Uterus (tissue), 4 donors: ENCODE results near the gene TTC9B. TPM values are rescaled to one million over a fixed set of nuclear protein-coding genes. Genes with fewer than 3 reads are reported as not detected.
A peak's percentile ranks its signal among the peaks of the same experiment; 100 is the strongest.

Source experiments
- DNase-seq, 2 donors: peaks; one replicate each; pipeline ENCODE4 v3.0.0-alpha.2; 2019 to 2020
- H3K27ac ChIP-seq, 2 donors: fragments of 200-600 bp; sonication (generic); 1 replicate in 1 of 2; 2 replicates in 1 of 2; pipeline ENCODE4 v1.5.1; 2016 to 2018
- H3K27me3 ChIP-seq, 2 donors: fragments of 200-600 bp; sonication (generic); one replicate each; pipeline ENCODE4 v1.5.1; 2018 to 2019; ENCODE audit warnings: control low read depth in 1 of 2
- H3K36me3 ChIP-seq, 2 donors: fragments of 200-600 bp; sonication (generic); one replicate each; pipeline ENCODE4 v1.5.1; 2019; ENCODE audit warnings: control low read depth in 1 of 2
- H3K4me1 ChIP-seq, 2 donors: fragments of 200-600 bp; sonication (generic); one replicate each; pipeline ENCODE4 v1.5.1; 2018 to 2019; ENCODE audit warnings: control low read depth in 1 of 2
- H3K4me3 ChIP-seq, 2 donors: fragments of 200-600 bp; sonication (generic); 1 replicate in 1 of 2; 2 replicates in 1 of 2; pipeline ENCODE4 v1.5.1; 2018 to 2019; ENCODE audit warnings: mild to moderate bottlenecking in 1 of 2
- H3K9me3 ChIP-seq, 2 donors: fragments of 200-600 bp; sonication (generic); one replicate each; pipeline ENCODE4 v1.5.1; 2019; ENCODE audit warnings: control low read depth in 1 of 2
- POLR2A ChIP-seq, 2 donors: fragments of 450-650 bp; IDR thresholded peaks; one replicate each; pipeline ENCODE4 v1.6.1; 2016; ENCODE audit warnings: antibody characterized with exemption in 2 of 2, mild to moderate bottlenecking in 1 of 2, moderate library complexity in 1 of 2
- intact Hi-C: fragments of 100-400 bp; cut with DNase I; formaldehyde crosslinking; loops from one replicate; pipeline ENCODE4 v1.15.1; 2023; ENCODE audit warnings: low total_unique reads
- total RNA-seq, 4 donors: library from RNA; depleted of rRNA in 3 of 4; stranded (reverse); fragments of >200 nt in 3 of 4; gene quantifications; one replicate each; pipeline versions ENCODE4 v1.1.0 to v1.2.4, GENCODE V29; 2014 to 2023
- TF ChIP-seq, protein P1 (sequence below), 4 experiments: fragments of 200-600 bp in 2 of 4; fragments of 450-650 bp in 2 of 4; sonication (generic) in 2 of 4; IDR thresholded peaks; one replicate each; pipeline ENCODE4 v1.5.1; 2016 to 2019; ENCODE audit warnings: antibody characterized with exemption in 4 of 4, mild to moderate bottlenecking in 2 of 4, moderate library complexity in 1 of 4
- donor health status: DM: yes; HTN: yes; CAD: no.

Gene TTC9B
- total RNA-seq, 4 donors from 2014 or later, result not detected

- Histone ChIP-seq H3K9me3 (no peaks in the 10 kb centered on the region), H3K27me3 (peaks cover 0 to 3% of the 10 kb centered on the region in 2 donors), H3K27ac (no peak overlapping the region), H3K4me3 (no peak overlapping the region), H3K36me3 (no peaks in the 10 kb centered on the region), H3K4me1 (peaks cover 0 to 10% of the 10 kb centered on the region in 2 donors)
- DNase-seq, result no peak
- TF ChIP-seq, protein P1, sequence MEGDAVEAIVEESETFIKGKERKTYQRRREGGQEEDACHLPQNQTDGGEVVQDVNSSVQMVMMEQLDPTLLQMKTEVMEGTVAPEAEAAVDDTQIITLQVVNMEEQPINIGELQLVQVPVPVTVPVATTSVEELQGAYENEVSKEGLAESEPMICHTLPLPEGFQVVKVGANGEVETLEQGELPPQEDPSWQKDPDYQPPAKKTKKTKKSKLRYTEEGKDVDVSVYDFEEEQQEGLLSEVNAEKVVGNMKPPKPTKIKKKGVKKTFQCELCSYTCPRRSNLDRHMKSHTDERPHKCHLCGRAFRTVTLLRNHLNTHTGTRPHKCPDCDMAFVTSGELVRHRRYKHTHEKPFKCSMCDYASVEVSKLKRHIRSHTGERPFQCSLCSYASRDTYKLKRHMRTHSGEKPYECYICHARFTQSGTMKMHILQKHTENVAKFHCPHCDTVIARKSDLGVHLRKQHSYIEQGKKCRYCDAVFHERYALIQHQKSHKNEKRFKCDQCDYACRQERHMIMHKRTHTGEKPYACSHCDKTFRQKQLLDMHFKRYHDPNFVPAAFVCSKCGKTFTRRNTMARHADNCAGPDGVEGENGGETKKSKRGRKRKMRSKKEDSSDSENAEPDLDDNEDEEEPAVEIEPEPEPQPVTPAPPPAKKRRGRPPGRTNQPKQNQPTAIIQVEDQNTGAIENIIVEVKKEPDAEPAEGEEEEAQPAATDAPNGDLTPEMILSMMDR (IDR thresholded peaks at IDR 0.05), result no peak
- TF ChIP-seq POLR2A (IDR thresholded peaks at IDR 0.05), result no peak
- intact Hi-C loops, result no loop called here
Measured at GRCh38 chr19:40229926-40230417, 11.8 kb upstream of the TTC9B start.

DNA sequence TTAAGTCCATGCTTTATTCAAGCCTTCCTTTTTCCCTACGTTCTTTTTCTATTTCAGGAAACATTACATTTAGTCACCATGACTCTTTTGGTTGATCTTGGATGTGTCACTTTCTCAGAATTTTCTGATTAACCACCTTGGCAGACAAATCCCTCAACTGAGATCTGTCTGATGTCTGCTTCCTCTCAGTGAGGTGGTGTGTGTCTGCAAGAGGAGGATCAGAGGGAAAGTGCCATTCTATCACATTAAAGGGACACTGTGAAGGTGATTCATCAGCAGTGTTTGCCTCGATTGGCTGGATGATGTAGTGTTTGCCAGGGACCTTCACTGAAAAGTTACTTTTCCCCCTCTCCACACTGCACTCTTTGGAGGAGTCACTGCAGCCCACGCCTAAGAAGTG lies 11.3 kb upstream of the TTC9B start:
- no peak overlapping the region for H3K4me3 ChIP-seq
- no peak overlapping the region for H3K27ac ChIP-seq
- H3K36me3 ChIP-seq, result no peaks in the 10 kb centered on the region
- no peak for DNase-seq
- H3K4me1 ChIP-seq, result peaks cover 0 to 10% of the 10 kb centered on the region in 2 donors
- TF ChIP-seq, protein P1 (IDR thresholded peaks at IDR 0.05), result no peak
- no peak for TF ChIP-seq POLR2A (IDR thresholded peaks at IDR 0.05)
- intact Hi-C loops, result no loop called here
- no peaks in the 10 kb centered on the region for H3K9me3 ChIP-seq
- peaks cover 0 to 8% of the 10 kb centered on the region in 2 donors for H3K27me3 ChIP-seq

GRCh38 chr19:40228863-40229262 lies 10.7 kb upstream of the TTC9B start:
- intact Hi-C loops, result no loop called here

GRCh38 chr19:40228346-40228745 lies 10.2 kb upstream of the TTC9B start:
- Histone ChIP-seq H3K27me3 (peaks cover 0 to 17% of the 10 kb centered on the region in 2 donors), H3K27ac (no peak overlapping the region), H3K36me3 (no peaks in the 10 kb centered on the region), H3K4me3 (no peak overlapping the region), H3K9me3 (no peaks in the 10 kb centered on the region), H3K4me1 (peaks cover 0 to 10% of the 10 kb centered on the region in 2 donors)
- intact Hi-C loops, result no loop called here
- TF ChIP-seq, protein P1 (IDR thresholded peaks at IDR 0.05), result no peak
- no peak for TF ChIP-seq POLR2A (IDR thresholded peaks at IDR 0.05)
- DNase-seq, result no peak

More at GRCh38 chr19:40228863-40229262, 10.7 kb upstream of the TTC9B start:
- no peak for DNase-seq
- peaks cover 0 to 10% of the 10 kb centered on the region in 2 donors for H3K4me1 ChIP-seq
- TF ChIP-seq, protein P1 (IDR thresholded peaks at IDR 0.05), result no peak
- TF ChIP-seq POLR2A (IDR thresholded peaks at IDR 0.05), result no peak
- peaks cover 0 to 12% of the 10 kb centered on the region in 2 donors for H3K27me3 ChIP-seq
- no peak overlapping the region for H3K27ac ChIP-seq
- H3K4me3 ChIP-seq, result no peak overlapping the region
- no peaks in the 10 kb centered on the region for H3K36me3 ChIP-seq
- H3K9me3 ChIP-seq, result no peaks in the 10 kb centered on the region

DNA sequence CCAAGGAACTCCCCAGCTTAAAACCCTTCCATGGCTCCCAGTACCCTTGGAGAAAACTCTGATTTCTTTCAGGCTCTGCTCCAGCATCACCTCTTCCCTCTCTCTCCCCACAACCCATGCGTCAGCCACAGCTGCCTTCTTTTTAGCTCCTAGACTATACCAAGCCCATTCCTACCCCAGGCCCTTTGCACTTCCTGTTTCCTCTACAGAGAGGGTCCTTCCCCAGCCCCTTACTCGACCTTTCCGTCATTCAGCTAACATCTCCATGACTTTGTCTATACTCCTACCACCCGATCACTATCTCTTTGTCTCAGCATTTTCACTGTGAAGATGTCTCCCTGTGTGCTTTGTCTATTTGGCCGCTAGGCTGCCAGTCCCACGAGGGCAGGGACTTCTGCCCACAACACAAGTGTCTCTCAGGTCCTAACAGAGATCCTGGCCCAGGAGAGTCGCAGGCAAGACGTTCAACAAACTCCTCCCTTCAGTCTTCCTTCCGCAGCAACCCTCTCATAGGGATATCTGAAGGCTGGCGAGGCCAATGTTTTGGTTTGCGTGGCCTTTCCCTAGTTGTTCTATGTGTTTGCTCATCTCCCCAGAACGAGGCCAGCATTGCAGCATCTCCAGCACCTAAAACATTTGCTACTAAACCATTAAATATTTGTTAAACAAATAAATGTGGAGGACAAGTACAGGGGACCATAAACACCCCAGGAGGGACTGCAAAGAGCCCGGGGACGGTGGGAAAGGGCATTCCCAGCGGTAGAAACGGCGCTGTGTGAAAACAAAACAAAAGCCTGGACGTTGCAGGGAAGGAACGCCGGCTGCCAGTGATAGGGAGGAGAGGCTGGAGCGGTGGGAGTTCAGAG lies 7.5 kb upstream of the TTC9B start:
- H3K36me3 ChIP-seq, result no peaks in the 10 kb centered on the region
- no peak for DNase-seq
- TF ChIP-seq POLR2A (IDR thresholded peaks at IDR 0.05), result no peak
- TF ChIP-seq, protein P1 (IDR thresholded peaks at IDR 0.05), result no peak
- H3K27ac ChIP-seq, result no peak overlapping the region
- peaks cover 0 to 8% of the 10 kb centered on the region in 2 donors for H3K4me1 ChIP-seq
- intact Hi-C loops, result loop anchor here (2.0 kb wide), 1 partner anchor 79 kb away; no protein-coding TSS in a partner anchor
- H3K9me3 ChIP-seq, result no peaks in the 10 kb centered on the region
- peaks cover 0 to 22% of the 10 kb centered on the region in 2 donors for H3K27me3 ChIP-seq
- peak overlapping the region; percentile 9 to 23 for H3K4me3 ChIP-seq
